ENCODE measurements around the gene CMPK2.
A peak's percentile ranks its signal among the peaks of the same experiment; 100 is the strongest.

Gene CMPK2

GRCh38 chr2:6841537-6842287 lies 24.0 kb downstream of the CMPK2 start:
- DNase-seq: no peak

GRCh38 chr2:6838673-6839319 lies 26.9 kb downstream of the CMPK2 start:
- DNase-seq: no peak

GRCh38 chr2:6835467-6835866 lies 30.2 kb downstream of the CMPK2 start:
- no peak for DNase-seq

GRCh38 chr2:6834163-6834562 lies 31.5 kb downstream of the CMPK2 start:
- DNase-seq: no peak

GRCh38 chr2:6833300-6833604 lies 32.5 kb downstream of the CMPK2 start:
- no peak for DNase-seq

- DNase-seq: no peak
Observed at GRCh38 chr2:6832596-6833299, 33.0 kb downstream of the CMPK2 start.

- no peak for DNase-seq
Observed at GRCh38 chr2:6831229-6831628, 34.5 kb downstream of the CMPK2 start.

- DNase-seq: peak; percentile 17
Observed at GRCh38 chr2:6828299-6828584, 37.5 kb downstream of the CMPK2 start.

GRCh38 chr2:6827566-6828298 lies 38.0 kb downstream of the CMPK2 start:
- no peak for DNase-seq

GRCh38 chr2:6826081-6826913 lies 39.4 kb downstream of the CMPK2 start:
- DNase-seq: peak; percentile 69

GRCh38 chr2:6824962-6825361 lies 40.7 kb downstream of the CMPK2 start:
- no peak for DNase-seq

- DNase-seq: no peak
Observed at GRCh38 chr2:6823111-6823510, 42.6 kb downstream of the CMPK2 start.

- no peak for DNase-seq
Observed at GRCh38 chr2:6822406-6822805, 43.3 kb downstream of the CMPK2 start.

GRCh38 chr2:6820903-6821584 lies 44.7 kb downstream of the CMPK2 start:
- no peak for DNase-seq

- DNase-seq: no peak
Observed at GRCh38 chr2:6820236-6820635, 45.5 kb downstream of the CMPK2 start.

GRCh38 chr2:6819668-6820067 lies 46.0 kb downstream of the CMPK2 start:
- no peak for DNase-seq

GRCh38 chr2:6818012-6818411 lies 47.7 kb downstream of the CMPK2 start:
- no peak for DNase-seq

- no peak for DNase-seq
Observed at GRCh38 chr2:6814869-6815268, 50.8 kb downstream of the CMPK2 start.

- no peak for DNase-seq
Observed at GRCh38 chr2:6814312-6814711, 51.4 kb downstream of the CMPK2 start.

GRCh38 chr2:6813573-6813972 lies 52.1 kb downstream of the CMPK2 start:
- no peak for DNase-seq

GRCh38 chr2:6812857-6813530 lies 52.7 kb downstream of the CMPK2 start:
- no peak for DNase-seq

GRCh38 chr2:6810961-6811360 lies 54.7 kb downstream of the CMPK2 start:
- no peak for DNase-seq
